HG02970 (cell line): ENCODE results near the gene CPNE8.
"Not testable (repeated sequence)": the region's sequence is repeated elsewhere in the genome, so short reads cannot be mapped to it uniquely, and the experiment has no call there.

ENCODE experiments used
- ATAC-seq: cut with Tn5 transposase; IDR thresholded peaks from one replicate; pipeline ENCODE4 v1.9.1; 2021; ENCODE audit warnings: mild to moderate bottlenecking, moderate library complexity, moderate number of reproducible peaks; ENCODE audit not compliant: unreplicated experiment, low FRiP score

CPNE8 gene

GRCh38 chr12:38744041-38744440 is 161.3 kb downstream of the CPNE8 start:
- no peak for ATAC-seq

- not testable (repeated sequence) for ATAC-seq
Measured at GRCh38 chr12:38742496-38742895, 162.9 kb downstream of the CPNE8 start.

GRCh38 chr12:38736821-38737220 is 168.6 kb downstream of the CPNE8 start:
- ATAC-seq: no peak

GRCh38 chr12:38732761-38733160 is 172.6 kb downstream of the CPNE8 start:
- no peak for ATAC-seq

- no peak for ATAC-seq
Measured at GRCh38 chr12:38728894-38729293, 176.5 kb downstream of the CPNE8 start.

GRCh38 chr12:38721611-38722252 is 183.7 kb downstream of the CPNE8 start:
- no peak for ATAC-seq

DNA sequence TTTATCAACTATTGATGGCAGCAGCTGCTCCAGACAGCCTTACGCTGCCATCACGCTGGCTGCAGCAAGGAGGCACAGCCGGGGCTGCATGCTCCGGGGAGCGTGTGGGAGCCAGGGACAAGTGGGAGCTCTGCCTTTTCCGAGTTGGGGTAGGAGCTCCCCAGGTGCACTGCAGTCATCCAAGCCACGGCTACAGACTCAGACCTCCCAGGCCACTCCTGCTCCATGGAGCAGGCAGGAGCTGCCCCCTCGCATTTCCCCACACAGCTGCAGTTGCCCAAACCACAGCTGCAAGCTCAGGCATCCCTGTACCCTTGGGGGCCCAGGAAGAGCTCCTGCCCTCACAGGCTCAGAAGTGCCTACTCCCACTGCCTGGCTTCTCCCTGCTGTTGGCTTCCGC is 184.7 kb downstream of the CPNE8 start:
- ATAC-seq: no peak

DNA sequence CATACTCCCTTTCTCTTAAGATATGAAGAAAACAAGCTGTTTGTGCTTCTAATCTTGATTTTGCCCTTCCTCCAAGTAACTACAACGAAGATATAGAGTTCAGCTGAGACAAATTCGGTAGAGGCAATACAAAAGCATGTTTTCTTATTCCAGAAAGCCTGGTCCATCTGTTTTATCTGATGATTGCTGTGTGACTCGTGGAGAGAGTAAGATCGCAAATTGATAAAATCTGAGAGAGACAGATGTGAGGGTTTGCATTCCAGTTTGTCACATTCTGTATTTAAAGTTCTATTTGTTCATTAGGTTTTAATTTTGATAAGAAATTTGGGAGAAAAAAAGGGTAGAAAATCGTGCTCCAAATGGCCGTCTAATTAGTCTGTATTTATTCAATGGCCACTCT is 192.1 kb downstream of the CPNE8 start:
- no peak for ATAC-seq

- ATAC-seq: no peak
Measured at GRCh38 chr12:38711054-38711453, 194.3 kb downstream of the CPNE8 start.

DNA sequence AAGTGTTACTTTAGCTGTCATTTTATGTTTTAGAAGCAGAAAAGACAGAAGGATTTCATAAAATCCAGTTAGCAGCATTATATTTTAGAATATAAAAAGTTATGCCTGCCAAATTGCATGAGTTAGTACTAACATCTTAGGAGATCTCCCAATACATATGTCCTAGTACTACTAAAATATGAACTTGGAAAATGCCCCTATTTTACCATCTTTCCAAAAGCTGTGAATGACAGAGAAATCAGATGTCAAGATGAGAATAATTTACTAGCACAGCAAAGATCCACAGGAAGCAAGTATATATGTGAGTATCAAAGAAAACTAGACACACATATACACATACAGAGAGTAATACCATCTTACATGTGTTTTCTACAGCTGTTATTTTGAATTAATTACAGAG is 196.9 kb downstream of the CPNE8 start:
- no peak for ATAC-seq

DNA sequence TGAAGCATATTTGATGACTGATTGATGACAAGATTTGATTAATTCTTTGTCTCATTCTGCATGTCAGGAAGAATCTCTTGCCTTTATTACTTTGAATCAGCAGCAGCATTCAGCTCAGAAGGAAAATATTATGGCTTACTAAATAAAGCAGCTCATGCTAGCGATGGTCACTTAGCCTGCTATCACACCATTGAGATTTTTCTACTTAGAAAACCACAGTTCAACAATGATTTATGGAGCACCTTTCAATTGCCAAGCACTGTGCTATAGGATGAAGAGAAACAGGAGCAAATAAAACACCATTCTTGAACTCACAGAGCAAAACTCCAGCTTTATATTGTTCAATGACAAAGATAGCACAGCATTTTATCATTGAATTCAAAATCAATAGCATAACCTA is 197.7 kb downstream of the CPNE8 start:
- no peak for ATAC-seq

DNA sequence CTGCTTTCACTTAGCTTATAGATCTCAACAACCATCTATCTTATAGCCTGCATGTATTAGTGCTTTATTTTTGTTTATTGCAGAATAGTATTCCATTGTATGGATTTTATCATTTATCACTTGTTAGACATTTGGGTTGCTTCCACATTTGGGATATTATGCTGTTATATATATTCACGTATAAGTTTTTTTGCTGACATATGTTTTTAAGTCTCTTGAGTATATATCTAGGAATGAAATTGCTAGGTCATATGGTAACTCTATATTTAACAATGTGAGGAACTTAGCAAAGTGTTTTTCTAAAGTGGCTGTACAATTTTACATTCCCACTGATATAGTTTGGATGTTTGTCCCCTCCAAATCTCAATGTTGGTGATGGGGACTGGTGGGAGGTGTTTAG is 208.1 kb downstream of the CPNE8 start:
- ATAC-seq: no peak

- ATAC-seq: no peak
Measured at GRCh38 chr12:38695057-38695456, 210.3 kb downstream of the CPNE8 start.

- ATAC-seq: no peak
Measured at GRCh38 chr12:38691164-38691563, 214.2 kb downstream of the CPNE8 start.

DNA sequence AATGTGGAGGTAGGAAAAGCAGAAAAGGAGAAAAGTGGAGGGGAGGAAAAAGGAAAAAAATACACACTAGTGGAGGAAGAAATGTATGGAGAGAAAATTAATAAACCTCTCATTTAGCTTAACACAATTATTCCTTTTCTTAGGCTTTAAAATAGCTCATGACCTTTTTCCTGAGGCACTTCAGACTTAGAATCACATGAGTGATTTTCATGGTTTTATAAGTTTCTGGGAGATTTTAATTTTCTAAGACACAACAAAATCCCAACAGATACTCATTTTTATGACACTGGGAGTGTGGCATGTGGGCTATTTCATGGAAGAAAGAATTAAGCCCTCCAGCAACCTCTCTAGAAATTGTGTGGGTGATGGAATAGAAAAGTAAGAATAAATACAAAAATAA is 214.7 kb downstream of the CPNE8 start:
- ATAC-seq: no peak

DNA sequence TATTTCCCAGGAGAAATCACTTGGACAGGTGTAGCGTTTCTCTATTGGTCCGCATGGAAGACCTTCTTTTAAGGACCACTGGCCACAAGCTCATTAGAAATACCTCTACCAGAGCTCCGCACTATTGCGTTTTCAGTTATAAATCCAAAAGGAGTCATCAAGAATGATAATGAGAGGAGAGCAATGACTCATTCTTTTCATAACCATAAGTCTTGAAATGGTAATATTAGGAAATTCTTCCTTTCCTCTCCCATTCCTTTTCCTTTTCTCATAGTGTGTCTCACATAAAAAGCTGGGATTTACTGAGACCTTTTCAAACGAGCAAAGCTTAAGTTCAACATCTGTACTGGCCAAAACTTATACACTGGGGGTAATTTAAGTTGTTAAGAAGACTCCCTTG is 215.7 kb downstream of the CPNE8 start:
- no peak for ATAC-seq

DNA sequence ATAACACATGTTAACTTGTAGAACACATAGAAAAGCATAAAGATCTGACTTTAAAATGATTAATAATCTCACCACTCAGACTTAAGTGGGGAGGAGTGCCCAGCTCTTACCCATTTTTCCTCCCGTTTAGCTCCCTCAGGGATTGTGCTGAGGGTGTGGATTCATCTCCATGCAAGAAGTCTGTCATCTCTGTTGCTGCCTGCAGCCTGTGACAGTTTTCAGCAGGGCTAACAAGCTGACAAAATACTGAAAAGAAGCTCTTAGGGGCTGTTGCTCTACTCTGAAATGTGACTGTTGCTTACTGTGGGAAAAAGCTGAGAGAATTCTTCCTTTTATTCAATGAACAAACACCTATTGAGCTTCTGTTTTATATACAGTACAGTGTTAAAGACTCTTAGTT is 216.2 kb downstream of the CPNE8 start:
- ATAC-seq: no peak

DNA sequence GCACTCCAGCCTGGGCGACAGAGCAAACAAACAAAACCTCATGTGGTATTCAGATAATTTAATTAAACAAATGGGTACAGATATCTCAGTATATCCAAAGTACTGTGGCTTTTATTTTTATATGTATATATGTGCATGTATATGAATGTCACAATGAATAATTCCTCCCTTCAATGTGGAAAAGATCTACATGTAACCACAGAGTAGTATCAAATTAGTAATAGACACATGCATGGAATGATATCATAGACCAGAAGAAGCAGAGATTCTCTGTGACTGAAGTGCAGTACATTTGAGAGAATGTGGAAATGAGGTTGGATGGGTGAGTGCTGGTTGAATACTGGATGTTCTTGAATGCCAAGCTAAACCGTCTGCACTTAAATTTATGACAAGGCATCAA is 222.9 kb downstream of the CPNE8 start:
- ATAC-seq: no peak

DNA sequence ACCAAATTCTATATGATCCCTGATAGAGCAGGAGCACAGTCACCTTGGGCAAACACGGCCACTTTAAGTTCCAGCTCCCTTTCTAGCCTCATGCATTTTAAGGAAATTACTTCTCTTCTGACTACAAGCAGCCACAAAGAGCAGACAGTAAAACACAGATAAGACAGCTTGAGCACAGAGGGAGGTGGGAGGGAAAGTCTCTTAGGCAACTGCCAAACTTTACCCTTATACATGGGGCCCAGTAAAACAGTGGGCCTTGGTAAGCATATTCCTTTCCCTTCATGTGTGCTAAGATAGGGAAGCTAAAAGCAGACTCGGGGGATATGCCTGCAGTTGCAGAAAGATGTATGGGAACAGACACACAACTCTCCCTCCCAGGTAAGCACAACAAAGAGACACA is 235.9 kb downstream of the CPNE8 start:
- ATAC-seq: no peak

DNA sequence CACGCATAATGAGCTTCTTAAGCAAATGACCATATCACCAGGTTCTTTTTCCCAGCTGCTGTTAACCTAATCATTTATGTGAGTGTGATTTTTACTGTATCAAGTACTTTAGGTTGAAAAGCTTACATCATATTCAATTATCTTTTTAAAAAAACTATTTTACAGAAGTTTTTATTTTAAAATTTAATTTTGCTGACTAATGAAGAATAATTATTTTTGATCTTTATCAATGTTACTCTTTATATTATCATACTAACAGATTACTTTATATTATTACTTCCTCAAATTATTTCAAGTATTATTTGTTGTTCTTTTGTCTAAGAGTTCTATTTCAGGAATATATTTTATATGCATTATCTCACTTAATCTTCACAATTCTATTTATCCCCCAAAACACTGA is 236.3 kb downstream of the CPNE8 start:
- no peak for ATAC-seq

GRCh38 chr12:38666425-38666824 is 239.0 kb downstream of the CPNE8 start:
- ATAC-seq: no peak

DNA sequence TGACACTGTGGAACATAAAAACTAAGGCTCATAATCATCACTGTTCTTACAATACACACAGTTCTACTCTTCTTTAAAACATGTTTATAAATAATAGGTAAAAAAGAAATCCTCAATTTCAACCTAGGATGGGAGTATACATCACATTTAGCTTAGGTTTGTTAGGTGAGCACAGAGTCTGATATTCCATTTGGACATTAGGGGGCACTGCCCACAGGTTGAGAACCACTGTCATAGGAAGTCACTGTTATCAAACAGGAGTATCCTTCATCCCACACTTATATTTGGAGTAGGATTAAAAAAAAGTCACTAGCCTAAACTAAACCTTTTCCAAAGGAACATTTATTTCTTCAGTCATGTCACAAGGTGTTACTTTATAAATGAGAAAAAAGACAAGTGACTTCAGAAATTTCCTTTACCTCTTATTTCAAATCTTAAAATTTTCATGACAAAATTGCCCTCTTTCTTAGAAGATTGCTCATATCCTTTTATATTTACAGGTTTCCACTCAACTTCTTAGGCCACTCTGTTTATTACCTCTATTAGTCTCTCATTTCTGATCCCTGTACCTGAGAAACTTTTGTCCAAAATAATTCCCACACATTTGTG is 240.6 kb downstream of the CPNE8 start:
- no peak for ATAC-seq

DNA sequence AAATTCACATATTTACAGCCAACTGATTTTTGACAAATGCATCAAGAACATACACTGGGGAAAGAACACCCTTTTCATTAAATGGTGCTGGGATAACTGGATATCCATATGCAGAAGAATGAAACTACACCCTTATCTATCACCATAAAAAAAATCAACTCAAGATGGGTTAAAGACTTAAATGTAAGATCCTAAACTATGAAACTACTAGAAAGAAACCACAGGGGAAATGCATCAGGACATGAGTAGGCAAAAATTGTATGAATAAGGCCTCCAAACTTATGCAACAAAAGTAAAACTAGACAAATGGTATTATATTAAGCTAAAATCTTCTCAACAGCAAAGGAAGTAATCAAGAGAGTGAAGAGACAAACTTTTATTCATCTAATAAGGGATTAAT is 242.6 kb downstream of the CPNE8 start:
- ATAC-seq: no peak
